ENCODE measurements around the gene CAPZB.

CAPZB gene

DNA sequence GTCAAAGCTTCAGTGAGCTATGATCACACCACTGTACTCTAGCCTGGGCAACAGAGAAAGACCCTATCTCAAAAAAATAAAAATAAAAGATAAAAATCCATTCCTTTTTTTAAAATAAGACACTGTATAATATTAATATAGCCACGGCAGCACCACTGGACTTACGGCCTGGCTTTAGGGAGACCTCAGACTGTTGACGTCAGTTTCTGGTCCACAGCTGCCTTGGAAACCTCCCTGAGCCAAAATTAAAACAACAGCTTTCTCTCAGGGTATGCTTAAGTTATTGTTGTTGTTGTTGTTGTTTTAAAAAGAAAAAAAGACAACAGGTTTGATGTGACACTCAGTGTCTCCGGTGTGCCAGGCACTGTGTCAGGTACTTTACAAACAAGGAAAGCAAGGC lies 42.0 kb downstream of the CAPZB start:
- no peak overlapping the region for H3K4me3 ChIP-seq (replicated peaks; ENCODE audit: insufficient read depth, low read length)
- DNase-seq (ENCODE audit: low read depth in 1 of 2, low spot score in 1 of 2): no peak
- H3K27me3 ChIP-seq (ENCODE audit: insufficient read depth, poor library complexity, severe bottlenecking): no peaks in the 10 kb centered on the region
- TF ChIP-seq POLR2AphosphoS5 (IDR thresholded peaks at IDR 0.05; ENCODE audit: low read depth) (no peak), REST (IDR thresholded peaks at IDR 0.05; ENCODE audit: insufficient replicate concordance, low read depth) (no peak), SPI1 (IDR thresholded peaks at IDR 0.05; ENCODE audit: borderline replicate concordance, low read depth) (no peak), GABPA (IDR thresholded peaks at IDR 0.05; ENCODE audit: low read depth) (no peak)
- TF ChIP-seq, protein P1, sequence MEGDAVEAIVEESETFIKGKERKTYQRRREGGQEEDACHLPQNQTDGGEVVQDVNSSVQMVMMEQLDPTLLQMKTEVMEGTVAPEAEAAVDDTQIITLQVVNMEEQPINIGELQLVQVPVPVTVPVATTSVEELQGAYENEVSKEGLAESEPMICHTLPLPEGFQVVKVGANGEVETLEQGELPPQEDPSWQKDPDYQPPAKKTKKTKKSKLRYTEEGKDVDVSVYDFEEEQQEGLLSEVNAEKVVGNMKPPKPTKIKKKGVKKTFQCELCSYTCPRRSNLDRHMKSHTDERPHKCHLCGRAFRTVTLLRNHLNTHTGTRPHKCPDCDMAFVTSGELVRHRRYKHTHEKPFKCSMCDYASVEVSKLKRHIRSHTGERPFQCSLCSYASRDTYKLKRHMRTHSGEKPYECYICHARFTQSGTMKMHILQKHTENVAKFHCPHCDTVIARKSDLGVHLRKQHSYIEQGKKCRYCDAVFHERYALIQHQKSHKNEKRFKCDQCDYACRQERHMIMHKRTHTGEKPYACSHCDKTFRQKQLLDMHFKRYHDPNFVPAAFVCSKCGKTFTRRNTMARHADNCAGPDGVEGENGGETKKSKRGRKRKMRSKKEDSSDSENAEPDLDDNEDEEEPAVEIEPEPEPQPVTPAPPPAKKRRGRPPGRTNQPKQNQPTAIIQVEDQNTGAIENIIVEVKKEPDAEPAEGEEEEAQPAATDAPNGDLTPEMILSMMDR (IDR thresholded peaks at IDR 0.05; ENCODE audit: insufficient read depth, low read length): no peak
- H3K27ac ChIP-seq (replicated peaks): no peak overlapping the region

GRCh38 chr1:19442154-19443096 lies 42.9 kb downstream of the CAPZB start:
- no peak overlapping the region for H3K4me3 ChIP-seq (replicated peaks; ENCODE audit: insufficient read depth, low read length)
- no peak overlapping the region for H3K27ac ChIP-seq (replicated peaks)
- H3K27me3 ChIP-seq (ENCODE audit: insufficient read depth, poor library complexity, severe bottlenecking): no peaks in the 10 kb centered on the region
- no peak for DNase-seq (ENCODE audit: low read depth in 1 of 2, low spot score in 1 of 2)
- no peak for TF ChIP-seq GABPA (IDR thresholded peaks at IDR 0.05; ENCODE audit: low read depth)
- no peak for TF ChIP-seq POLR2AphosphoS5 (IDR thresholded peaks at IDR 0.05; ENCODE audit: low read depth)
- TF ChIP-seq SPI1 (IDR thresholded peaks at IDR 0.05; ENCODE audit: borderline replicate concordance, low read depth): no peak
- no peak for TF ChIP-seq REST (IDR thresholded peaks at IDR 0.05; ENCODE audit: insufficient replicate concordance, low read depth)
- TF ChIP-seq, protein P1 (IDR thresholded peaks at IDR 0.05; ENCODE audit: insufficient read depth, low read length): no peak

GRCh38 chr1:19441048-19441780 lies 44.1 kb downstream of the CAPZB start:
- H3K27me3 ChIP-seq (ENCODE audit: insufficient read depth, poor library complexity, severe bottlenecking): no peaks in the 10 kb centered on the region
- TF ChIP-seq GABPA (IDR thresholded peaks at IDR 0.05; ENCODE audit: low read depth) (no peak), SPI1 (IDR thresholded peaks at IDR 0.05; ENCODE audit: borderline replicate concordance, low read depth) (no peak), POLR2AphosphoS5 (IDR thresholded peaks at IDR 0.05; ENCODE audit: low read depth) (no peak)
- TF ChIP-seq, protein P1 (IDR thresholded peaks at IDR 0.05; ENCODE audit: insufficient read depth, low read length): no peak
- H3K4me3 ChIP-seq (replicated peaks; ENCODE audit: insufficient read depth, low read length): no peak overlapping the region
- H3K27ac ChIP-seq (replicated peaks): no peak overlapping the region
- DNase-seq (ENCODE audit: low read depth in 1 of 2, low spot score in 1 of 2): no peak
